ENCODE results near the gene RGS10. TPM values are rescaled to one million over a fixed set of nuclear protein-coding genes. Genes with fewer than 3 reads are reported as not detected.
"Not testable (repeated sequence)": the region's sequence is repeated elsewhere in the genome, so short reads cannot be mapped to it uniquely, and the experiment has no call there.

Gene RGS10
- total and polyA plus RNA-seq, 12 donors, result 1.9 to 16.5 (median 3.8) TPM

- Histone ChIP-seq H3K27ac (no peak overlapping the region), H3K27me3 (peaks cover 0 to 6% (median 0%) of the 10 kb centered on the region in 7 donors), H3K36me3 (no peaks in the 10 kb centered on the region), H3K9me3 (peaks cover 0 to 13% (median 0%) of the 10 kb centered on the region in 11 donors), H3K4me1 (peaks cover 0 to 7% (median 0%) of the 10 kb centered on the region in 9 donors), H3K4me3 (no peak overlapping the region)
- TF ChIP-seq, protein P1, sequence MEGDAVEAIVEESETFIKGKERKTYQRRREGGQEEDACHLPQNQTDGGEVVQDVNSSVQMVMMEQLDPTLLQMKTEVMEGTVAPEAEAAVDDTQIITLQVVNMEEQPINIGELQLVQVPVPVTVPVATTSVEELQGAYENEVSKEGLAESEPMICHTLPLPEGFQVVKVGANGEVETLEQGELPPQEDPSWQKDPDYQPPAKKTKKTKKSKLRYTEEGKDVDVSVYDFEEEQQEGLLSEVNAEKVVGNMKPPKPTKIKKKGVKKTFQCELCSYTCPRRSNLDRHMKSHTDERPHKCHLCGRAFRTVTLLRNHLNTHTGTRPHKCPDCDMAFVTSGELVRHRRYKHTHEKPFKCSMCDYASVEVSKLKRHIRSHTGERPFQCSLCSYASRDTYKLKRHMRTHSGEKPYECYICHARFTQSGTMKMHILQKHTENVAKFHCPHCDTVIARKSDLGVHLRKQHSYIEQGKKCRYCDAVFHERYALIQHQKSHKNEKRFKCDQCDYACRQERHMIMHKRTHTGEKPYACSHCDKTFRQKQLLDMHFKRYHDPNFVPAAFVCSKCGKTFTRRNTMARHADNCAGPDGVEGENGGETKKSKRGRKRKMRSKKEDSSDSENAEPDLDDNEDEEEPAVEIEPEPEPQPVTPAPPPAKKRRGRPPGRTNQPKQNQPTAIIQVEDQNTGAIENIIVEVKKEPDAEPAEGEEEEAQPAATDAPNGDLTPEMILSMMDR (IDR thresholded peaks at IDR 0.05), result no peak
- WGBS, 2 donors, result 62 to 66% methylated on average over 10 of the region's 10 CpGs
- DNase-seq (no peak), ATAC-seq (no peak)
- intact Hi-C loops (cut with DNase I), result no loop called here
Observed at GRCh38 chr10:119466076-119466475, 76.4 kb downstream of the RGS10 start.

GRCh38 chr10:119465085-119465484 is 77.4 kb downstream of the RGS10 start:
- TF ChIP-seq, protein P1 (IDR thresholded peaks at IDR 0.05), result no peak
- Histone ChIP-seq H3K36me3 (no peaks in the 10 kb centered on the region), H3K27ac (no peak overlapping the region), H3K4me1 (peaks cover 0 to 7% (median 0%) of the 10 kb centered on the region in 9 donors), H3K9me3 (peaks cover 0 to 13% (median 0%) of the 10 kb centered on the region in 11 donors), H3K27me3 (peaks cover 0 to 6% (median 0%) of the 10 kb centered on the region in 7 donors), H3K4me3 (no peak overlapping the region)
- no peak for DNase-seq
- WGBS, 2 donors, result 78 to 85% methylated on average over 4 of the region's 4 CpGs
- intact Hi-C loops (cut with DNase I), result no loop called here
- ATAC-seq, result no peak

- H3K9me3 ChIP-seq; H3K27ac ChIP-seq; H3K4me1 ChIP-seq; DNase-seq; ATAC-seq; intact Hi-C loops (cut with DNase I); H3K36me3 ChIP-seq; H3K27me3 ChIP-seq; H3K4me3 ChIP-seq: not testable (repeated sequence)
- WGBS, 2 donors, result 81 to 84% methylated on average over 2 of the region's 2 CpGs
Observed at GRCh38 chr10:119463195-119463594, 79.3 kb downstream of the RGS10 start.

DNA sequence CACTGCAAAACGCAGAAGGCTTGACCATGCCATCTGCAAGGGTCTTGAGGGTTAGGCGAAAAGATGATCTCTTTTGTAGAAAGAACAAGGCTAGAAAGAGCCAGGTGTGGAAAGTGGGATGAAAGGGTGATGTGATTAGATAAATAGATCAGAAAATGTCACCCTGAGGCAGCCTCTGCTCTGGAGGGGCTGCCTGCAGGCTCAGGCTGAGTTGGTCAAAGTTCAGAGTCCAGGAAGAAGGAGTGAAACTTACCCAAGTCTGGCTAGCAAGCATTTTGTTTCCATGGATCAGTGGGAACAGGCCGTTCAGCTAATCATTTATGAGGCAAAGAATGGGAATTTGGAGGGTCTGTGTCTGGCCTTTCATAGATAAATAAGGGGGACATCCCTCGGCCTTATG is 79.7 kb downstream of the RGS10 start:
- DNase-seq (no peak), ATAC-seq (no peak)
- peaks cover 0 to 7% (median 0%) of the 10 kb centered on the region in 9 donors for H3K4me1 ChIP-seq
- peaks cover 0 to 12% (median 0%) of the 10 kb centered on the region in 9 donors for H3K36me3 ChIP-seq
- peaks cover 0 to 6% (median 0%) of the 10 kb centered on the region in 7 donors for H3K27me3 ChIP-seq
- peaks cover 0 to 6% (median 0%) of the 10 kb centered on the region in 11 donors for H3K9me3 ChIP-seq
- H3K27ac ChIP-seq, result no peak overlapping the region
- TF ChIP-seq, protein P1 (IDR thresholded peaks at IDR 0.05), result no peak
- intact Hi-C loops (cut with DNase I), result no loop called here
- no peak overlapping the region for H3K4me3 ChIP-seq
- 83 to 90% methylated on average over 4 of the region's 4 CpGs for WGBS, 2 donors

GRCh38 chr10:119461923-119462322 is 80.6 kb downstream of the RGS10 start:
- peaks cover 0 to 6% (median 0%) of the 10 kb centered on the region in 7 donors for H3K27me3 ChIP-seq
- H3K4me1 ChIP-seq, result peaks cover 0 to 7% (median 0%) of the 10 kb centered on the region in 9 donors
- H3K27ac ChIP-seq, result no peak overlapping the region
- H3K36me3 ChIP-seq, result peaks cover 0 to 20% (median 0%) of the 10 kb centered on the region in 9 donors
- DNase-seq (no peak), ATAC-seq (no peak)
- TF ChIP-seq, protein P1 (IDR thresholded peaks at IDR 0.05), result no peak
- intact Hi-C loops (cut with DNase I), result no loop called here
- H3K4me3 ChIP-seq, result no peak overlapping the region
- H3K9me3 ChIP-seq, result peaks cover 0 to 6% (median 0%) of the 10 kb centered on the region in 11 donors
- 75 to 91% methylated on average over 2 of the region's 2 CpGs for WGBS, 2 donors

Measured in heart right ventricle (tissue), 16 donors.